CD8-positive, alpha-beta memory T cell (primary cell): Measurements from ENCODE around the gene NKX1-2. TPM values are rescaled to one million over a fixed set of nuclear protein-coding genes. Genes with fewer than 3 reads are reported as not detected.
A peak's percentile ranks its signal among the peaks of the same experiment; 100 is the strongest.
"Not testable (repeated sequence)": the region's sequence is repeated elsewhere in the genome, so short reads cannot be mapped to it uniquely, and the experiment has no call there.

Experiments used
- CTCF ChIA-PET: fragments of 350-600 bp; sonication (Branson Sonifier 250); formaldehyde crosslinking; loops from one replicate; lab custom pipeline; 2021; ENCODE audit warnings: antibody characterized with exemption; lab: Charles Lee
- POLR2A ChIA-PET: fragments of 350-600 bp; sonication (Branson Sonifier 250); formaldehyde crosslinking; loops from one replicate; lab custom pipeline; 2021; ENCODE audit warnings: antibody characterized with exemption; lab: Charles Lee
- DNase-seq, 5 donors: peaks; one replicate each; pipeline versions ENCODE4 v3.0.0 to v3.0.0-alpha.2; 2020 to 2022; ENCODE audit warnings: mixed read lengths in 1 of 5
- H3K27ac ChIP-seq: one replicate; pipeline ENCODE4 v1.7.0; 2013; ENCODE audit warnings: low read depth, mild to moderate bottlenecking, low read length, moderate library complexity
- H3K27me3 ChIP-seq: 2 replicates; pipeline ENCODE4 v1.7.0; 2013; ENCODE audit warnings: low read length, mild to moderate bottlenecking; ENCODE audit not compliant: insufficient read depth, poor library complexity, severe bottlenecking
- H3K36me3 ChIP-seq: 2 replicates; pipeline ENCODE4 v1.7.0; 2013; ENCODE audit warnings: mild to moderate bottlenecking, low read length, moderate library complexity; ENCODE audit not compliant: insufficient read depth
- H3K4me1 ChIP-seq: 2 replicates; pipeline ENCODE4 v1.7.0; 2013; ENCODE audit warnings: mild to moderate bottlenecking, low read length, moderate library complexity; ENCODE audit not compliant: insufficient read depth
- H3K4me3 ChIP-seq: 2 replicates; pipeline ENCODE4 v1.7.0; 2013; ENCODE audit warnings: mild to moderate bottlenecking, low read length
- H3K9me3 ChIP-seq: 2 replicates; pipeline ENCODE4 v1.7.0; 2013; ENCODE audit warnings: mild to moderate bottlenecking, low read length
- H3K27ac Mint-ChIP-seq, 8 donors: one replicate each; pipeline ENCODE4 v1.8.0; 2020 to 2021; ENCODE audit warnings: mixed read lengths in 8 of 8, mild to moderate bottlenecking in 6 of 8, inconsistent platforms in 3 of 8, moderate library complexity in 3 of 8
- H3K27me3 Mint-ChIP-seq, 2 donors: one replicate each; pipeline ENCODE4 v1.8.0; 2020 to 2021; ENCODE audit warnings: mixed read lengths in 2 of 2, mild to moderate bottlenecking in 1 of 2, moderate library complexity in 1 of 2
- H3K36me3 Mint-ChIP-seq, 3 donors: one replicate each; pipeline ENCODE4 v1.8.0; 2020 to 2021; ENCODE audit warnings: mixed read lengths in 3 of 3, inconsistent platforms in 1 of 3, mild to moderate bottlenecking in 1 of 3
- H3K4me1 Mint-ChIP-seq, 3 donors: one replicate each; pipeline ENCODE4 v1.8.0; 2020 to 2021; ENCODE audit warnings: mixed read lengths in 3 of 3, inconsistent platforms in 1 of 3, mild to moderate bottlenecking in 1 of 3
- H3K4me3 Mint-ChIP-seq, 7 donors: one replicate each; pipeline ENCODE4 v1.8.0; 2020 to 2021; ENCODE audit warnings: mixed read lengths in 7 of 7, mild to moderate bottlenecking in 6 of 7, moderate library complexity in 4 of 7, inconsistent platforms in 2 of 7
- H3K9me3 Mint-ChIP-seq, 5 donors: one replicate each; pipeline ENCODE4 v1.8.0; 2020 to 2022; ENCODE audit warnings: mixed read lengths in 5 of 5, mild to moderate bottlenecking in 3 of 5, moderate library complexity in 2 of 5, inconsistent platforms in 1 of 5
- polyA plus RNA-seq: library from polyadenylated mRNA; unstranded; fragments of 300-500 nt; fragmentation: Illumina TruSeq; gene quantifications from one replicate; pipeline ENCODE4 v1.2.3, GENCODE V29; 2021
- total RNA-seq, 2 experiments: library from RNA; stranded (reverse); gene quantifications; one replicate each; pipeline ENCODE4 v1.2.3, GENCODE V29; 2021

Gene NKX1-2
- total and polyA plus RNA-seq, 3 experiments from 2014 or later, result not detected

GRCh38 chr10:124447751-124448466, 1.9 kb downstream of the NKX1-2 start:
- peaks cover 6% of the 10 kb centered on the region for H3K4me1 ChIP-seq
- no peaks in the 10 kb centered on the region for H3K9me3 ChIP-seq
- H3K27me3 Mint-ChIP-seq, result peaks cover 52 to 71% of the 10 kb centered on the region in 2 donors
- no peak overlapping the region for H3K4me3 ChIP-seq
- no peaks in the 10 kb centered on the region for H3K9me3 Mint-ChIP-seq
- ChIA-PET CTCF (no interaction called here), POLR2A (no interaction called here)
- H3K4me1 Mint-ChIP-seq, result peaks cover 16 to 30% (median 22%) of the 10 kb centered on the region in 3 donors
- no peak overlapping the region for H3K27ac ChIP-seq
- no peaks in the 10 kb centered on the region for H3K36me3 ChIP-seq
- no peak for DNase-seq
- H3K4me3 Mint-ChIP-seq, result peak overlapping the region in 5 of 7 donors; percentile 23 to 69 (median 47)
- H3K27ac Mint-ChIP-seq, result peak overlapping the region in 1 of 8 donors; percentile 59
- peaks cover 15% of the 10 kb centered on the region for H3K27me3 ChIP-seq
- H3K36me3 Mint-ChIP-seq, result no peaks in the 10 kb centered on the region

- Mint-ChIP-seq H3K4me1 (peaks cover 16 to 30% (median 22%) of the 10 kb centered on the region in 3 donors), H3K4me3 (peak overlapping the region in 2 of 7 donors; percentile 38 to 69), H3K36me3 (no peaks in the 10 kb centered on the region), H3K9me3 (no peaks in the 10 kb centered on the region), H3K27me3 (peaks cover 48 to 72% of the 10 kb centered on the region in 2 donors), H3K27ac (no peak overlapping the region)
- DNase-seq, result no peak
- H3K36me3 ChIP-seq, result no peaks in the 10 kb centered on the region
- POLR2A ChIA-PET, result no interaction called here
- no peak overlapping the region for H3K4me3 ChIP-seq
- H3K27me3 ChIP-seq, result peaks cover 15% of the 10 kb centered on the region
- H3K4me1 ChIP-seq, result peaks cover 6% of the 10 kb centered on the region
- H3K9me3 ChIP-seq, result no peaks in the 10 kb centered on the region
- CTCF ChIA-PET, result no interaction called here
- no peak overlapping the region for H3K27ac ChIP-seq
Measured at GRCh38 chr10:124446830-124447750, 2.7 kb downstream of the NKX1-2 start.

GRCh38 chr10:124441694-124442093, 8.1 kb downstream of the NKX1-2 start:
- H3K4me3 ChIP-seq, H3K9me3 ChIP-seq, H3K27me3 ChIP-seq, H3K4me1 ChIP-seq, H3K4me3 Mint-ChIP-seq, CTCF ChIA-PET, POLR2A ChIA-PET, H3K4me1 Mint-ChIP-seq, H3K36me3 Mint-ChIP-seq, H3K36me3 ChIP-seq, H3K9me3 Mint-ChIP-seq, DNase-seq, H3K27ac Mint-ChIP-seq, H3K27ac ChIP-seq: not testable (repeated sequence)
- H3K27me3 Mint-ChIP-seq, result peaks cover 19 to 47% of the 10 kb centered on the region in 2 donors

- CTCF ChIA-PET, result no interaction called here
- no peaks in the 10 kb centered on the region for H3K9me3 ChIP-seq
- H3K27ac ChIP-seq, result no peak overlapping the region
- no peaks in the 10 kb centered on the region for H3K27me3 ChIP-seq
- Mint-ChIP-seq H3K4me3 (no peak overlapping the region), H3K27me3 (peaks cover 2 to 13% of the 10 kb centered on the region in 2 donors), H3K4me1 (peaks cover 0 to 5% (median 4%) of the 10 kb centered on the region in 3 donors), H3K36me3 (no peaks in the 10 kb centered on the region), H3K9me3 (no peaks in the 10 kb centered on the region), H3K27ac (no peak overlapping the region)
- H3K36me3 ChIP-seq, result no peaks in the 10 kb centered on the region
- POLR2A ChIA-PET, result no interaction called here
- no peak overlapping the region for H3K4me3 ChIP-seq
- DNase-seq, result no peak
- no peaks in the 10 kb centered on the region for H3K4me1 ChIP-seq
Measured at GRCh38 chr10:124436191-124436638, 13.6 kb downstream of the NKX1-2 start.

GRCh38 chr10:124435683-124436082, 14.2 kb downstream of the NKX1-2 start:
- POLR2A ChIA-PET, CTCF ChIA-PET: not testable (repeated sequence)

GRCh38 chr10:124433461-124433860, 16.4 kb downstream of the NKX1-2 start:
- ChIA-PET CTCF (no interaction called here), POLR2A (no interaction called here)
- Mint-ChIP-seq H3K4me1 (peaks cover 0 to 5% (median 4%) of the 10 kb centered on the region in 3 donors), H3K27me3 (peaks cover 5 to 18% of the 10 kb centered on the region in 2 donors), H3K9me3 (no peaks in the 10 kb centered on the region), H3K4me3 (no peak overlapping the region), H3K36me3 (no peaks in the 10 kb centered on the region), H3K27ac (no peak overlapping the region)
- Histone ChIP-seq H3K36me3 (no peaks in the 10 kb centered on the region), H3K27ac (no peak overlapping the region), H3K9me3 (no peaks in the 10 kb centered on the region), H3K27me3 (no peaks in the 10 kb centered on the region), H3K4me1 (no peaks in the 10 kb centered on the region), H3K4me3 (no peak overlapping the region)
- DNase-seq, result no peak

More at GRCh38 chr10:124435683-124436082, 14.2 kb downstream of the NKX1-2 start:
- not testable (repeated sequence) for H3K4me1 ChIP-seq, H3K27ac ChIP-seq, H3K4me3 Mint-ChIP-seq, H3K27ac Mint-ChIP-seq, H3K4me1 Mint-ChIP-seq, H3K36me3 ChIP-seq, H3K36me3 Mint-ChIP-seq, H3K9me3 Mint-ChIP-seq, H3K4me3 ChIP-seq, H3K9me3 ChIP-seq, H3K27me3 ChIP-seq, DNase-seq
- H3K27me3 Mint-ChIP-seq, result peaks cover 5 to 13% of the 10 kb centered on the region in 2 donors

GRCh38 chr10:124430077-124430476, 19.8 kb downstream of the NKX1-2 start:
- H3K4me3 Mint-ChIP-seq, result no peak overlapping the region
- no peak overlapping the region for H3K27ac Mint-ChIP-seq
- no peaks in the 10 kb centered on the region for H3K4me1 ChIP-seq
- H3K36me3 Mint-ChIP-seq, result no peaks in the 10 kb centered on the region
- no peak for DNase-seq
- no peaks in the 10 kb centered on the region for H3K9me3 ChIP-seq
- CTCF ChIA-PET, result interaction anchor here (1.4 kb wide), 1 partner anchor 32 kb away, joined by 3 read pairs; the partner anchor contains the start of gene LHPP
- no peak overlapping the region for H3K4me3 ChIP-seq
- no peaks in the 10 kb centered on the region for H3K36me3 ChIP-seq
- H3K9me3 Mint-ChIP-seq, result no peaks in the 10 kb centered on the region
- H3K27ac ChIP-seq, result no peak overlapping the region
- H3K27me3 ChIP-seq, result no peaks in the 10 kb centered on the region
- H3K4me1 Mint-ChIP-seq, result no peaks in the 10 kb centered on the region
- POLR2A ChIA-PET, result no interaction called here
- peaks cover 5 to 16% of the 10 kb centered on the region in 2 donors for H3K27me3 Mint-ChIP-seq

GRCh38 chr10:124429576-124429975, 20.3 kb downstream of the NKX1-2 start:
- Histone ChIP-seq H3K9me3 (no peaks in the 10 kb centered on the region), H3K4me1 (no peaks in the 10 kb centered on the region), H3K27ac (no peak overlapping the region), H3K4me3 (no peak overlapping the region), H3K36me3 (no peaks in the 10 kb centered on the region), H3K27me3 (no peaks in the 10 kb centered on the region)
- Mint-ChIP-seq H3K27me3 (peaks cover 5 to 16% of the 10 kb centered on the region in 2 donors), H3K4me1 (no peaks in the 10 kb centered on the region), H3K36me3 (no peaks in the 10 kb centered on the region), H3K9me3 (no peaks in the 10 kb centered on the region), H3K4me3 (no peak overlapping the region), H3K27ac (no peak overlapping the region)
- CTCF ChIA-PET, result interaction anchor here (1.4 kb wide), 1 partner anchor 32 kb away, joined by 3 read pairs; the partner anchor contains the start of gene LHPP
- POLR2A ChIA-PET, result no interaction called here
- DNase-seq, result no peak
